NB4 (cell line): ENCODE results near the gene TMEM127.

Experiments
- DNase-seq: peaks from one replicate; pipeline ENCODE4 v3.0.0; 2010; ENCODE audit warnings: low read depth
- H3K4me3 ChIP-seq: one replicate; pipeline ENCODE4 v1.5.1; 2011; ENCODE audit warnings: mild to moderate bottlenecking, low read depth, low read length, moderate library complexity
- CTCF ChIP-seq: IDR thresholded peaks from one replicate; pipeline ENCODE4 v1.5.1; 2012; ENCODE audit warnings: low read depth, low read length
- MAX ChIP-seq: IDR thresholded peaks from 2 replicates; pipeline ENCODE4 v1.6.1; 2011; ENCODE audit warnings: low read depth, low read length
- MYC ChIP-seq: IDR thresholded peaks from 2 replicates; pipeline ENCODE4 v1.6.1; 2011; ENCODE audit warnings: low read depth, low read length
- POLR2A ChIP-seq: IDR thresholded peaks from 2 replicates; pipeline ENCODE4 v1.6.1; 2011; ENCODE audit warnings: mild to moderate bottlenecking; ENCODE audit not compliant: insufficient read length; ENCODE audit errors: extremely low read depth

The TMEM127 gene

GRCh38 chr2:96207774-96208142, 58.0 kb downstream of the TMEM127 start:
- TF ChIP-seq CTCF (no peak), MYC (no peak), POLR2A (no peak), MAX (no peak)
- DNase-seq: no peak

GRCh38 chr2:96207073-96207773, 58.6 kb downstream of the TMEM127 start:
- TF ChIP-seq MAX (no peak), CTCF (no peak), POLR2A (no peak), MYC (no peak)
- no peak for DNase-seq
- peak overlapping the region; percentile 82 for H3K4me3 ChIP-seq

More at GRCh38 chr2:96207774-96208142, 58.0 kb downstream of the TMEM127 start:
- peak overlapping the region; percentile 82 for H3K4me3 ChIP-seq

- TF ChIP-seq POLR2A (no peak), MYC (no peak), MAX (no peak)
- peak overlapping the region; percentile 55 for H3K4me3 ChIP-seq
- DNase-seq: no peak
Observed at GRCh38 chr2:96205888-96206287, 59.9 kb downstream of the TMEM127 start.

GRCh38 chr2:96204836-96205624, 60.8 kb downstream of the TMEM127 start:
- no peak for DNase-seq
- no peak for TF ChIP-seq POLR2A
- TF ChIP-seq CTCF: no peak
- H3K4me3 ChIP-seq: peak overlapping the region; percentile 55

GRCh38 chr2:96203130-96204028, 62.4 kb downstream of the TMEM127 start:
- no peak for DNase-seq
- H3K4me3 ChIP-seq: no peak overlapping the region
- TF ChIP-seq MAX: no peak
- no peak for TF ChIP-seq POLR2A
- no peak for TF ChIP-seq CTCF
- no peak for TF ChIP-seq MYC
